IMR-90 (cell line): Measurements from ENCODE around the gene SEMA6D.

Source experiments
- MXI1 ChIP-seq: IDR thresholded peaks from 2 replicates; pipeline ENCODE4 v1.6.1; 2012; ENCODE audit warnings: low read depth, mild to moderate bottlenecking, low read length, moderate library complexity, borderline replicate concordance
- POLR2A ChIP-seq: IDR thresholded peaks from 2 replicates; pipeline ENCODE4 v1.6.1; 2012; ENCODE audit warnings: mild to moderate bottlenecking, low read depth, low read length

- no peak for TF ChIP-seq MXI1
- TF ChIP-seq POLR2A: no peak
Measured at GRCh38 chr15:47741082-47741481, 23.8 kb downstream of the SEMA6D start.
